ENCODE results near the gene SFTA2. TPM values are rescaled to one million over a fixed set of nuclear protein-coding genes. Genes with fewer than 3 reads are reported as not detected.
A peak's percentile ranks its signal among the peaks of the same experiment; 100 is the strongest.

SFTA2 gene
- polyA plus RNA-seq, 3 donors, result 0.80 to 1.3 (median 1.2) TPM

- DNase-seq (ENCODE audit: extremely low read depth in 1 of 11, low read depth in 9 of 11, low spot score in 4 of 11), result peak in 5 of 11 donors; percentile 44 to 76 (median 73)
Measured at GRCh38 chr6:30883685-30884520, 48.1 kb downstream of the SFTA2 start, which contains the start of gene DDR1. DDR1 (plus strand) TSS chr6:30884519; CDS start chr6:30888730, 4,211 bp downstream.

GRCh38 chr6:30882759-30883684, 48.9 kb downstream of the SFTA2 start:
- DNase-seq (ENCODE audit: extremely low read depth in 1 of 11, low read depth in 9 of 11, low spot score in 4 of 11), result peak in 3 of 11 donors; percentile 25 to 60 (median 56)

- DNase-seq (ENCODE audit: extremely low read depth in 1 of 11, low read depth in 9 of 11, low spot score in 4 of 11), result peak in 3 of 11 donors; percentile 53 to 76 (median 57)
Measured at GRCh38 chr6:30882204-30882758, 49.7 kb downstream of the SFTA2 start.

GRCh38 chr6:30881392-30882203, 50.4 kb downstream of the SFTA2 start:
- DNase-seq (ENCODE audit: extremely low read depth in 1 of 11, low read depth in 9 of 11, low spot score in 4 of 11), result peak in 1 of 11 donors; percentile 25

Other genes with a start within 250 kb of the SFTA2 start
- gene PPP1R18, start 245.5 kb downstream of the SFTA2 start, polyA plus RNA-seq (ENCODE audit: insufficient read length in 3 of 3), result 10 to 100 TPM; 29.8 to 43.1 (median 34.2) TPM
- 10 to 100 TPM; 34.1 to 43.5 (median 35.2) TPM for gene NRM, start 241.2 kb downstream of the SFTA2 start, polyA plus RNA-seq (ENCODE audit: insufficient read length in 3 of 3)
- 10 to 100 TPM; 46.4 to 51.0 (median 48.0) TPM for gene MDC1, start 214.9 kb downstream of the SFTA2 start, polyA plus RNA-seq (ENCODE audit: insufficient read length in 3 of 3)
- gene TUBB, start 211.8 kb downstream of the SFTA2 start, polyA plus RNA-seq (ENCODE audit: insufficient read length in 3 of 3), result 1,000 to 10,000 TPM; 1,054 to 1,337 (median 1,265) TPM
- 100 to 1,000 TPM; 134 to 139 (median 138) TPM for gene FLOT1, start 189.5 kb downstream of the SFTA2 start, polyA plus RNA-seq (ENCODE audit: insufficient read length in 3 of 3)
- 10 to 100 TPM; 18.3 to 29.0 (median 20.2) TPM for gene IER3, start 187.6 kb downstream of the SFTA2 start, polyA plus RNA-seq (ENCODE audit: insufficient read length in 3 of 3)
- gene DDR1, start 47.7 kb downstream of the SFTA2 start, polyA plus RNA-seq (ENCODE audit: insufficient read length in 3 of 3), result 100 to 1,000 TPM; 145 to 195 (median 177) TPM
- 10 to 100 TPM; 41.4 to 54.3 (median 48.3) TPM for gene GTF2H4, start 24.0 kb downstream of the SFTA2 start, polyA plus RNA-seq (ENCODE audit: insufficient read length in 3 of 3)
- gene VARS2, start 17.9 kb downstream of the SFTA2 start, polyA plus RNA-seq (ENCODE audit: insufficient read length in 3 of 3), result 10 to 100 TPM; 41.6 to 50.7 (median 48.3) TPM
- gene MUCL3, start 8.8 kb upstream of the SFTA2 start, polyA plus RNA-seq (ENCODE audit: insufficient read length in 3 of 3), result under 1 TPM; 0.03 to 0.18 (median 0.08) TPM
- not detected for gene MUC21, start 51.5 kb upstream of the SFTA2 start, polyA plus RNA-seq (ENCODE audit: insufficient read length in 3 of 3)
- gene MUC22, start 78.3 kb upstream of the SFTA2 start, polyA plus RNA-seq (ENCODE audit: insufficient read length in 3 of 3), result not detected
- not detected for gene C6orf15, start 180.4 kb upstream of the SFTA2 start, polyA plus RNA-seq (ENCODE audit: insufficient read length in 3 of 3)
- under 1 TPM; 0.23 to 0.34 (median 0.30) TPM for gene PSORS1C1, start 182.6 kb upstream of the SFTA2 start, polyA plus RNA-seq (ENCODE audit: insufficient read length in 3 of 3)
- not detected for gene CDSN, start 188.3 kb upstream of the SFTA2 start, polyA plus RNA-seq (ENCODE audit: insufficient read length in 3 of 3)
- gene PSORS1C2, start 206.9 kb upstream of the SFTA2 start, polyA plus RNA-seq (ENCODE audit: insufficient read length in 3 of 3), result under 1 TPM in 2 of 3 donors, not detected in 1; 0.14 to 0.17 TPM
- gene CCHCR1, start 225.6 kb upstream of the SFTA2 start, polyA plus RNA-seq (ENCODE audit: insufficient read length in 3 of 3), result 10 to 100 TPM; 30.5 to 41.6 (median 35.2) TPM
- gene TCF19, start 226.4 kb upstream of the SFTA2 start, polyA plus RNA-seq (ENCODE audit: insufficient read length in 3 of 3), result 10 to 100 TPM; 14.9 to 21.0 (median 17.4) TPM
- 10 to 100 TPM in 1 of 3 donors, 1 to 10 TPM in 2; 1.9 to 25.2 (median 4.5) TPM for gene POU5F1, start 238.5 kb upstream of the SFTA2 start, polyA plus RNA-seq (ENCODE audit: insufficient read length in 3 of 3)